CD4-positive, alpha-beta T cell treated with Interleukin-21 for 1 hour (primary cell): ENCODE data around the gene APPBP2.
"Not testable (repeated sequence)": the region's sequence is repeated elsewhere in the genome, so short reads cannot be mapped to it uniquely, and the experiment has no call there.

Experiments used
- DNase-seq: peaks from one replicate; pipeline ENCODE4 v3.0.0-alpha.2; 2020

The APPBP2 gene

GRCh38 chr17:60493847-60494321 is 32.2 kb downstream of the APPBP2 start:
- no peak for DNase-seq

- no peak for DNase-seq
Measured at GRCh38 chr17:60491771-60492170, 34.3 kb downstream of the APPBP2 start.

DNA sequence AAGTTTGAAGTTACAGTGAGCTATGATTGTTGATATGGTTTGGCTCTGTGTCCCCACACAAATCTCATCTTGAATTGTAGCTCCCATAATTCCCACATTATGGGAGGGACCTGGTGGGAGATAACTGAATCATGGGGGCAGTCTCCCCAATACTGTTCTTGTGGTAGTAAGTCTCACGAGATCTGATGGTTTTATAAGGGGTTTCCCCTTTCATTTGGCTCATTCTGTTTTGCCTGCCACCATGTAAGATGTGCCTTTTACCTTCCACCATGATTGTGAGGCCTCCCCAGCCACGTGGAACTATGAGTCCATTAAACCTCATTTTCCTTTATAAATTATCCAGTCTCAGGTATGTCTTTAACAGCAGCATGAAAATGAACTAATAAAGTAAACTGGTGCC is 35.4 kb downstream of the APPBP2 start:
- DNase-seq: not testable (repeated sequence)

GRCh38 chr17:60481604-60482003 is 44.4 kb downstream of the APPBP2 start:
- no peak for DNase-seq

DNA sequence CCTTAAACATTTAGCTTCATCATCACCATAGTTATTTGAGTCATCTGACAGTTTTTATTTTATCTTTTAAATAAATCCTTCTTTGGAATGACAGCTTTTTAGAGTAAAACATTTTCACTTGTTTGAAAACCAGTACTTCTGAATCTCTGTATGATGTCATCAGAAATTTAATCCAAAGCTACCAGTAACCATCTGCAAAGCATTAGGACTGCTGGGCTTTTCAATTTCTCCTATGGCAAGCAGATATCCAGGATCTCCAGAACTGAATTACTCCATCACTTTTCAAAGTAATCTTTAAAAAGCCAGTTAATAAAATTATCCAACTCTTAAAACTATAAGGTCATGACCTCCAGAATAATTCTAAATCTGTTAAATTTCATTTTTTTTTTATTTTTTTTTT is 52.3 kb downstream of the APPBP2 start:
- DNase-seq: no peak

GRCh38 chr17:60472449-60472848 is 53.6 kb downstream of the APPBP2 start:
- no peak for DNase-seq

DNA sequence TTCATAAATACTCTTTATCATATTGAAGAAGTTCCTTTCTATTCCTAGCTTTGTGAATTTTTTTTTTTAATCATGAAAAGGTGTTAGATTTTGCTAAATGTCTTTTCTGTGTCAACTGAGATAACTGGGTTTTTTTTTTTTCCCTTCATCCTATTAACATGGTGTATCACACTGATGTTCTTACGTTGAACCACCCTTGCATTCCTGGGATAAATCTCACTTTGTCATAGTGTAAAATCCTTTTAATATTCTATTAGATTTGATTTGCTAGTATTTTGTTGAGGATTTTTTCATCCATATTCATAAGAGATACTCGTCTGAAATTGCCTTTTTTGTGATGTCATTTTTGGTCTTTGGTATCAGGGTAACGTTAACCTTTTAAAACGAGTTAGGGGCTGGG is 54.6 kb downstream of the APPBP2 start:
- DNase-seq: no peak

DNA sequence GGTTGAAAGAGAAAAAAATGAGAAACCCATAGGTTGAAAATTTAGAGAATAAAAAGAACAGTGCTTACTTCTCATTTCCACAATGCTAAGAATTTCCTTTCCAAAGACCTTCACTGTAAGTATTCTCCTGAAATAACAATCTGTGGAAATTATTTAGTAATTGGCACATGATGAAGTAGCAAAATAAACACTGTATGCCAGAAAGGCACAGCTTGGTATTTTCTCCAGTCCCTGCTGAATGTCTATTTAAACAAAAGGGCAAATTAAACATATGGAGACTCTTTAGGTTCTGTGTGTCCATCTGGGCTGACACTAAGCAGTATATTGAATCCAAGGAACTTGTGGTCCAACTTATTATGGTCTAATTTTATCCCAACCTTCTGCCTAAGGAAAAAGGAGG is 57.7 kb downstream of the APPBP2 start:
- no peak for DNase-seq

- DNase-seq: no peak
Measured at GRCh38 chr17:60464343-60464742, 61.7 kb downstream of the APPBP2 start.

DNA sequence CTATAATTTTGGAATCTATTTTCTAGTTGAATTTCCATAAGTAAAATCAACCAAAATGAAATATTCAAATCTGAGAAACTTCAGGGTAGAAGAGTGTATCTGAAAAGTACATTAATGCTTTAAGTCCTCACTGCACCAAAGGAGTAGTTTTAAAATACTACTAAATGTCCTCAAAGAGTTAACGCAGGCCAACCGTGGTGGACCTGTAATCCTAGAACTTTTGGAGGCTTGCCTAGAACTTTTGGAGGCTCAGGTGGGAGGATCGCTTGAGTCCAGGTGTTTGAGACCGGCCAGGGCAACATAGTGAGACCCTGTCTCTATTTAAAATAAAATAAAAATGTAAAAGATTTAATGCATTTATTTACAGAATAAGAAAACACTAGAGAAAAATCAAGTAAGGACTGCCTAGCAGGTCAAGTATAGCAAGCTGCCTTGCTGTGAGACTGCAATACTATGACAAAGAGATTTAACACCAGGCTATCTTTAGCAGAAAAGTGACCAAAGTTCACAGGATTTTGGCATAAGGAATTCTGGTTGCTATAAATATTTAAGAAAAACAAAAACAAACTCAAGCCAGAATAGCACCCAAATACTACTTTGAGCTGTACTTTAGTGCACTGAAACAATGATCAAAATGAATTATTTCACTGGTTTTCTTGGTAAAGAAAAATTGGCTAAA is 62.7 kb downstream of the APPBP2 start:
- no peak for DNase-seq

- no peak for DNase-seq
Measured at GRCh38 chr17:60461584-60461983, 64.5 kb downstream of the APPBP2 start.

- no peak for DNase-seq
Measured at GRCh38 chr17:60457148-60457547, 68.9 kb downstream of the APPBP2 start.

DNA sequence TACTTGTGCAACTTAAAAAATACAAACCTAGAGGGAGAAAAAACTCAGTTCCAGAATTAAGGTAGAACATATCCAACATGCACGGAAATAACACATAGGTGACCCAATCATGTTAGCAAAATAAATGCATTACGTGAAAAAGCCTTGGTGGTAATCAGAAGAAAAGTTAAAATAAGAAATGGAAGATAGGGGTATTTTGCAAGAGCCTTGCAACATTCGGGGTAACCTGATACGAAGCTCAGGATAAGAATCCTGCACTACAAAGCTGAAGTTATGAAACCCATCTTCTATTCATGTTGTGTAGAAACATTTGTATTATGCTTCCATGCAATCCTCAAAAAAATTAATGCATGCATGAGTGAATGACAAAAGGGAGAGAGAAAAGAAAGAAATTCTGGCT is 70.7 kb downstream of the APPBP2 start:
- DNase-seq: no peak

- no peak for DNase-seq
Measured at GRCh38 chr17:60451965-60452364, 74.1 kb downstream of the APPBP2 start.

DNA sequence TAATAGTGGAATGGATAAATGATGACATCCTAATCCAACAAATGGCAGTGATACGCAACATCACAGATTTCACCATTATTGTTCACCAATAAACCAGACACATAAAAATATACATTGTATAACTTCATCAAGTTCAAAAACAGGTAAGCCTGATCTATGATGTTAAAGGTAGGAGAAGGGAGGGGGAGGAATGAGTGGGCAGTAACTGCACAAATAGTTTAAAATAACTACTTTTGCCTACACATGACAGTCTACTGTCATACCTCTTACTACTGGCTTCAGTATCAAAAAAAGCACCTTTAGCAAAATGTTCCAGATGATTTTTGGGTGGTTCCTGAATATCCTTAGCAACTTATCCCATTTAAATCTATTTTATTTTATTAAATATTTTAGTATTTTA is 75.0 kb downstream of the APPBP2 start:
- no peak for DNase-seq

- DNase-seq: no peak
Measured at GRCh38 chr17:60447375-60447774, 78.7 kb downstream of the APPBP2 start.

DNA sequence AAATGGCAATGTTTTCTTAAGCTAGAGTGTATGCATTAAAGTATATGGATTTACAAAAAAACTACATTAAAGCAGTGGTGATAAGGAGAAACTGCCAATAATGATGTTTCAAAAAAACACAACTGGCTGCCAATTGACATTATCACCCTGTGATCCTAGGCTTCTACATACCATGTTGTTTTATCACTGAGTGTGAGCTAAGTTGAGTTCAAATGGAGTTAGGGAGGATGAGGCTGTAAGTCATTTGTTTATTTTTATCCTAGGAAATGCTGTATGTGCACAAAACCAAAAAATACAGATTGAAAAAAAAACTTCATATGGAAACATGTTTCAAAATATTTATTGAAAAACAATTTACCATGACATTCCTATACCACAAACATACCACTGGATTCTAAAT is 80.9 kb downstream of the APPBP2 start:
- no peak for DNase-seq

DNA sequence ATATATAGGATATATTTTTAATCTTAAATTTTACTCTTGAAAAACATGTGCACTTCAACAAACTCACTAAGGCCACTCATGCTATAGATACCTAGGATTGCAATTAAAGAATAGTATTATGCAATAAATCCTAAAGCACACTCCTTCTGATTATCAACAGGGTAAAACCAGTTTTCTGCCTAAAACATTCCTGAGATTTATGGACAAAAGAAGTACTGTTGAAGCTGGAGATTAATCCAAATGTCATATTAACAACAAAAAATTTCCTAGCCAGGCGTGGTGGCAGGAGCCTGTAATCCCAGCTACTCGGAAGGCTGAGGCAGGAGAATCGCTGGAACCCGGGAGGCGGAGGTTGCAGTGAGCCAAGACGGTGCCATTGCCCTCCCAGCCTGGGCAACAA is 82.3 kb downstream of the APPBP2 start:
- DNase-seq: no peak

DNA sequence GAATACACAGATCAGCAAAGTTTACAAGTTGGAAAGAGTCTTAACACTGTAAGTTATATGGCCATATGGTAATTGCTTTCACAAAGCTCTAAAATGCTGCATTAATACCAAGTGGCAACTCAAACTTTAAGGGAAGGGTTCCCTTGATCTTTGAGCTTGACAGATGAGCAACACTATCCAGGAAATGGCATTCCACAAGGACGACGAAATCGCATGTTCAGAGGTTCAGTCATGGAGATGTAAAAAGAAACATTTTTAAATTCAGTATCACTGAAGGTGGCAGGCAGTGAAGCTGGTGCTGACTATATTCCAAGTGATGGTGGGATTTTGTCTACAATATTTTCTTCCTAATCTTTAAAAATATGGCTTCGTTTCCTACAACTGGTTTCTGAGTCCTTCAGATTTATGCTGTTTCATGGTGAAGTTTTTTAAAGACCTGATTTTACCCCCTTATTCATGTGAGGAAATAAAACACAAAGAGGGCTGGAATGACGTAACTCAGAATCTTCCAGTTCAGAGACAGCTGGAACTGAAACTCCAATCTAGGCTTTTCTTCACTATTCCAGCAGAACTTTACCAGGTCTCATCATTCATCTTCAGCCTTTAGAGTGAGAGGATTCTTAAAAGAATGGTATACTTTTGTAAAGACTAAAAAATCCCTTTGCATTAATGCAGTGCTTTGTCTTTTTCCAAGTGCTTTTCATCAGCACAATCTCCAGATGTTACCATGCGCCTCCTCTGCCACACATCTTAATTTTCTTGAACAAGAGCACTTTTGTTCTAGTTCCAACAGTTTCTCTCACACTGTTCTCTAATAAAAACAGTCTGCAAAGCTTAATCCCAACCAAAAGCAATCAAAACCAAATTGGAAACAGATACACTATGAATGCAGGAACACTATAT is 83.5 kb downstream of the APPBP2 start:
- DNase-seq: no peak

GRCh38 chr17:60439501-60439900 is 86.5 kb downstream of the APPBP2 start:
- DNase-seq: no peak

- DNase-seq: no peak
Measured at GRCh38 chr17:60436676-60437075, 89.4 kb downstream of the APPBP2 start.

DNA sequence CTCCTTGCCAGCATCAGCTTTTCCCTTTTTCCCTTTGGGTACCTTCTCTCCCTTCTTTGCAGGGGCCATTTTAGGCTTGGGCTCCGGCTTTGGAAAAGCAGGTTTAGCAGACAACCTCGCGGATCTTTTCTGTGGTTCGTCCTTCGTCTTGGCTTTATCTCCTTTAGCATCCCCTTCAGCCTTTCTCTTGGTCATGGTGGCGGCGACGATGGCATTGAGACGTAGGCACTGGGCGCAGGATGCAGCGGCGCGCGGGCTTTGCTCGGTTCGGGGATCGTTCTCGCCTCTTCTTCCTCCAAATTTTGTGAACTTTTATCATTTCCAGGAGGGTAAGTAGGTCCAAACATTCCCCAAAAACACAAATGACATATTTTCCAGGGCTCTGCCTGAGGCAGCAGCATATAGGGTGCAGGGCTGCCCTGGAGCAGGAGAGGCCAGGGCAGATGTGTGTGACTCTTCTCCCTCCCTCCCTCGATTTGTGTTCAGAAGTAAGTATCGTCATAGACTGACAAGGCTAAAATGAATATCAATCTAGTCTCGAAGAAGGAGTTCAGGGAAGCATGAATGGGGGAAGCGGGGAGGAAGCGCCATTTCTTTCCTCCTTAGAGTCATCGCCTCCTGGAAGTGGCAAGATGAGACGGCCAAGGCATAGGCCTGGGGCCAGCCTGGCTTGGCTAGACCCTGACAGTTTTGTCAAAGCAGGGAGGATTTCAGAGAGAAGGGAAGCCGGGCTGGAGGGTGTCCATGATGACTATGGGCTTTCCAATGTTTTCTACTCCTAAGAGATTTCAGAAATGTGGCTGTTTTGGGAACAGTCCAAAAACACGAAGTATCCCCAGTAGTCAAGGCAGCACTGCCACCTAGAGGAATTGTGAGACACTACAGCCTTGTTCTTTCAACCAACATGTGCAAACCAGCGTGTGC is 90.5 kb downstream of the APPBP2 start:
- DNase-seq: peak; percentile 74
